Fibroblast of lung (primary cell): ENCODE measurements around the gene TCF20.

Source experiments
- EZH2 ChIP-seq: IDR thresholded peaks from 2 replicates; pipeline ENCODE4 v1.5.1; 2012; ENCODE audit warnings: low read length, control low read depth, mild to moderate bottlenecking; ENCODE audit errors: missing control alignments
- TF ChIP-seq, protein P1 (sequence below), 2 donors: IDR thresholded peaks in 1 of 2; conservative IDR thresholded peaks in 1 of 2; 1 replicate in 1 of 2; 2 replicates in 1 of 2; pipeline ENCODE4 v1.5.1; 2011 to 2012; ENCODE audit warnings: low read length in 2 of 2, control low read depth in 1 of 2, inconsistent platforms in 1 of 2, low read depth in 1 of 2, mild to moderate bottlenecking in 1 of 2

DNA sequence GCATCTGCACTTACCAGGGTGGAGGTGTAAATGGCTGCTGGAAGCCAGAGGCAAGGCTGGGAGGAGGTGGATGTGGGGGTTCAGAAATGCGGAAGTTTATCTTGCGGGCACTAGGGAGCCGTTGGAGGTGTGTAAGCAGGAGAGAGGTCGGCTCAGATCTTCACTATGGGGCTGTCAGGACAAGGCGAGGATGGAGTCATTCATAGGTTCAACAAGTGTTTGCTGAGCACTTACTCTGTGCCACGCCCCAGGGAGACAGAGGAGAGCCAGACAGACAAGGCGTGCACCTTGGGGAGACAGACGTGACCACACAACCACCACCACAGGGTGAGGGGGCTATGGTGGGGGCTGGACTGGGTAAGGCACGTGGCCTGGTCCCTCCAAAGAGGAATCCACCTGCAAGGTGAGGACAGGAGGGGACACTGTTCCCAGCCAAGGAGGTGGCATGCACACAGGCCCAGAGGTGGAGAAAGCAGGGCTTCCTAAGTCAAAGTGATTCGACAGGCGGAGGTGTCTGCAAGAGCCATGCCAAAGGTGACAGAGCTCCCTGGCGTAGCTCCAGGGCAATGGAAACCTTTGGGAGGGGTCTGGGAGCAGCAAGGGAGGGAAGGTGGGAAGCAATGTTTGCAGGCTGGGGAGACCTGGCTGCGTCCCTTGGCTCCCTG, 30.8 kb upstream of the TCF20 start:
- TF ChIP-seq, protein P1, sequence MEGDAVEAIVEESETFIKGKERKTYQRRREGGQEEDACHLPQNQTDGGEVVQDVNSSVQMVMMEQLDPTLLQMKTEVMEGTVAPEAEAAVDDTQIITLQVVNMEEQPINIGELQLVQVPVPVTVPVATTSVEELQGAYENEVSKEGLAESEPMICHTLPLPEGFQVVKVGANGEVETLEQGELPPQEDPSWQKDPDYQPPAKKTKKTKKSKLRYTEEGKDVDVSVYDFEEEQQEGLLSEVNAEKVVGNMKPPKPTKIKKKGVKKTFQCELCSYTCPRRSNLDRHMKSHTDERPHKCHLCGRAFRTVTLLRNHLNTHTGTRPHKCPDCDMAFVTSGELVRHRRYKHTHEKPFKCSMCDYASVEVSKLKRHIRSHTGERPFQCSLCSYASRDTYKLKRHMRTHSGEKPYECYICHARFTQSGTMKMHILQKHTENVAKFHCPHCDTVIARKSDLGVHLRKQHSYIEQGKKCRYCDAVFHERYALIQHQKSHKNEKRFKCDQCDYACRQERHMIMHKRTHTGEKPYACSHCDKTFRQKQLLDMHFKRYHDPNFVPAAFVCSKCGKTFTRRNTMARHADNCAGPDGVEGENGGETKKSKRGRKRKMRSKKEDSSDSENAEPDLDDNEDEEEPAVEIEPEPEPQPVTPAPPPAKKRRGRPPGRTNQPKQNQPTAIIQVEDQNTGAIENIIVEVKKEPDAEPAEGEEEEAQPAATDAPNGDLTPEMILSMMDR (conservative IDR thresholded peaks at IDR 0.05 in 1 of 2, IDR thresholded peaks at IDR 0.05 in 1 of 2; ENCODE audit: low read depth in 1 of 2, low read length in 2 of 2), result no peak
- no peak for TF ChIP-seq EZH2
